GM18909 (cell line): ENCODE results near the gene SNRPB2.

Experiments used
- ATAC-seq: cut with Tn5 transposase; IDR thresholded peaks from one replicate; pipeline ENCODE4 v1.9.1; 2021; ENCODE audit warnings: mild to moderate bottlenecking; ENCODE audit not compliant: unreplicated experiment, poor library complexity

The SNRPB2 gene

GRCh38 chr20:16729565-16730460, at the start of gene SNRPB2:
Gene SNRPB2 (plus strand): TSS chr20:16730026. CDS start chr20:16731703, 1,677 bp downstream.
- peak; percentile 99 for ATAC-seq

- ATAC-seq, result no peak
Measured at GRCh38 chr20:16684416-16684815, 45.4 kb upstream of the SNRPB2 start.

- no peak for ATAC-seq
Measured at GRCh38 chr20:16689906-16690305, 39.9 kb upstream of the SNRPB2 start.

- ATAC-seq, result no peak
Measured at GRCh38 chr20:16691381-16691780, 38.4 kb upstream of the SNRPB2 start.

- no peak for ATAC-seq
Measured at GRCh38 chr20:16692009-16692408, 37.8 kb upstream of the SNRPB2 start.

GRCh38 chr20:16692442-16692841, 37.4 kb upstream of the SNRPB2 start:
- ATAC-seq, result no peak

- no peak for ATAC-seq
Measured at GRCh38 chr20:16693278-16693677, 36.5 kb upstream of the SNRPB2 start.

- no peak for ATAC-seq
Measured at GRCh38 chr20:16694161-16694560, 35.7 kb upstream of the SNRPB2 start.

GRCh38 chr20:16695628-16696027, 34.2 kb upstream of the SNRPB2 start:
- ATAC-seq, result no peak

GRCh38 chr20:16699293-16699692, 30.5 kb upstream of the SNRPB2 start:
- no peak for ATAC-seq

- ATAC-seq, result peak; percentile 48
Measured at GRCh38 chr20:16701296-16701695, 28.5 kb upstream of the SNRPB2 start.

GRCh38 chr20:16703570-16703969, 26.3 kb upstream of the SNRPB2 start:
- ATAC-seq, result no peak

- no peak for ATAC-seq
Measured at GRCh38 chr20:16707674-16708073, 22.2 kb upstream of the SNRPB2 start.

- no peak for ATAC-seq
Measured at GRCh38 chr20:16708602-16709001, 21.2 kb upstream of the SNRPB2 start.

GRCh38 chr20:16709017-16709416, 20.8 kb upstream of the SNRPB2 start:
- peak; percentile 90 for ATAC-seq

- peak; percentile 62 for ATAC-seq
Measured at GRCh38 chr20:16710781-16711180, 19.0 kb upstream of the SNRPB2 start.

- ATAC-seq, result no peak
Measured at GRCh38 chr20:16711661-16712258, 18.1 kb upstream of the SNRPB2 start.

GRCh38 chr20:16712511-16712947, 17.3 kb upstream of the SNRPB2 start:
- ATAC-seq, result no peak

GRCh38 chr20:16713066-16713465, 16.8 kb upstream of the SNRPB2 start:
- no peak for ATAC-seq

- no peak for ATAC-seq
Measured at GRCh38 chr20:16714242-16714641, 15.6 kb upstream of the SNRPB2 start.

GRCh38 chr20:16714751-16715150, 15.1 kb upstream of the SNRPB2 start:
- no peak for ATAC-seq

GRCh38 chr20:16719421-16719820, 10.4 kb upstream of the SNRPB2 start:
- ATAC-seq, result no peak
